Activated T-helper 17 cell treated with anti-CD3 and anti-CD28 coated beads, Interleukin-2, amount 50 U/mL, for 72 hours (primary cell): ENCODE measurements around the gene ANO1. TPM values are rescaled to one million over a fixed set of nuclear protein-coding genes. Genes with fewer than 3 reads are reported as not detected.
"Not testable (repeated sequence)": the region's sequence is repeated elsewhere in the genome, so short reads cannot be mapped to it uniquely, and the experiment has no call there.

Source experiments
- ATAC-seq: fragments of 150-1000 bp; cut with Tn5 transposase; replicated peaks from 2 replicates; pipeline ENCODE4 v1.10.0; 2021; ENCODE audit warnings: mild to moderate bottlenecking, moderate library complexity
- H3K27ac Mint-ChIP-seq: one replicate; pipeline ENCODE4 v1.8.0; 2022; ENCODE audit warnings: mixed read lengths
- H3K27me3 Mint-ChIP-seq: one replicate; pipeline ENCODE4 v1.8.0; 2022; ENCODE audit warnings: mixed read lengths
- H3K36me3 Mint-ChIP-seq: one replicate; pipeline ENCODE4 v1.8.0; 2022; ENCODE audit warnings: low read depth, mild to moderate bottlenecking, mixed read lengths
- H3K4me1 Mint-ChIP-seq: one replicate; pipeline ENCODE4 v1.8.0; 2022; ENCODE audit warnings: mixed read lengths
- H3K4me3 Mint-ChIP-seq: one replicate; pipeline ENCODE4 v1.8.0; 2022; ENCODE audit warnings: mild to moderate bottlenecking, mixed read lengths
- H3K9me3 Mint-ChIP-seq: one replicate; pipeline ENCODE4 v1.8.0; 2022; ENCODE audit warnings: mixed read lengths
- total RNA-seq, 2 donors: library from RNA; stranded (reverse); gene quantifications; one replicate each; pipeline ENCODE4 v1.2.3, GENCODE V29; 2022

ANO1 gene
- total RNA-seq, 2 donors from 2014 or later, result 0.09 to 0.11 TPM

DNA sequence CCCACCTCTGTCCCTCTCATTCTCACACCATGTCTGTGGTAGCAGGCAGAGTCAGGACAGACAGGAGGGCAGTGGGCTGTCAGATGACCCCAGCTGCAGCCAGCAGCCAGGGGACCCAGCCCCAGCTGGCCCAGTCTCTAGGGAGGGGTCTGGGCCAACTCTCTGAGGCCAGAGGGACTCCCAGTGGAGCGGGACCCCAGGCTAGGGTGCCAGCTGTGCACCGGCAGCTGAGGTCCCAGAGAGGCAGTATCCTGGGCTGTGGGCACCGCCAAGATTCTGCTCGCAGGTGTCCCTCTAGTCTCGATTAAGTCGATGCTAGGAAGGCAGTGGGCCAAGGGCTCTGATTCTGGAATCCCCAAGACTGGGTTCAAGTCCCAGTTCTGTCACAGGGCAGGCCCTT, 108.3 kb downstream of the ANO1 start:
- H3K27ac Mint-ChIP-seq, result no peak overlapping the region
- H3K4me1 Mint-ChIP-seq, result no peaks in the 10 kb centered on the region
- no peak overlapping the region for H3K4me3 Mint-ChIP-seq

DNA sequence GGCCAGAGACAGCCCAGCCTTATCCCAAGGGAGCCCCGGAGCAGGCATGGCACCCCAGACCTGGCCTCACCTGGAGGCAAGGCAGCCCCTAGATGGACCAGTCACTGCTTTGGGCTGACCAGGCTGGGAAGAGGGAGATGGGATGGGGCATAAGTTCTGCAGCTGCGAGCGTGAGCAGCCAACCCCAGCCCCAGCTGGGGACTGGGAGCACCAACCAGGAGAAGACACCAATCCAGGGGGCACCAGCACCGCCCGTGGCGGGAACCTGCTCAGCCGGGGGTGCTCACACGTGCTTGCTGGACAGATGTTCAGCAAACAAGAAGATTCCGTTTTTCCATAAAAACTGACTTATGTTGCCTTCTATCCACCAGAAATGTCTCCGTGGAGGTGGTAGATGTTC, 108.8 kb downstream of the ANO1 start:
- H3K27ac Mint-ChIP-seq, result no peak overlapping the region
- no peaks in the 10 kb centered on the region for H3K36me3 Mint-ChIP-seq
- no peak overlapping the region for H3K4me3 Mint-ChIP-seq
- no peaks in the 10 kb centered on the region for H3K27me3 Mint-ChIP-seq
- H3K4me1 Mint-ChIP-seq, result no peaks in the 10 kb centered on the region
- H3K9me3 Mint-ChIP-seq, result no peaks in the 10 kb centered on the region
- ATAC-seq, result no peak

More for the DNA sequence above, 108.3 kb downstream of the ANO1 start:
- no peaks in the 10 kb centered on the region for H3K9me3 Mint-ChIP-seq
- H3K27me3 Mint-ChIP-seq, result no peaks in the 10 kb centered on the region
- H3K36me3 Mint-ChIP-seq, result no peaks in the 10 kb centered on the region
- no peak for ATAC-seq

DNA sequence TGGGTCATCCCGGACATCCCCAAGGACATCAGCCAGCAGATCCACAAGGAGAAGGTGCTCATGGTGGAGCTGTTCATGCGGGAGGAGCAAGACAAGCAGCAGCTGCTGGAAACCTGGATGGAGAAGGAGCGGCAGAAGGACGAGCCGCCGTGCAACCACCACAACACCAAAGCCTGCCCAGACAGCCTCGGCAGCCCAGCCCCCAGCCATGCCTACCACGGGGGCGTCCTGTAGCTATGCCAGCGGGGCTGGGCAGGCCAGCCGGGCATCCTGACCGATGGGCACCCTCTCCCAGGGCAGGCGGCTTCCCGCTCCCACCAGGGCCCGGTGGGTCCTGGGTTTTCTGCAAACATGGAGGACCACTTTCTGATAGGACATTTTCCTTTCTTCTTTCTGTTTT, 109.7 kb downstream of the ANO1 start:
- H3K27ac Mint-ChIP-seq, result no peak overlapping the region
- no peak for ATAC-seq
- H3K9me3 Mint-ChIP-seq, result no peaks in the 10 kb centered on the region
- no peak overlapping the region for H3K4me3 Mint-ChIP-seq
- no peaks in the 10 kb centered on the region for H3K4me1 Mint-ChIP-seq
- no peaks in the 10 kb centered on the region for H3K27me3 Mint-ChIP-seq
- H3K36me3 Mint-ChIP-seq, result no peaks in the 10 kb centered on the region

DNA sequence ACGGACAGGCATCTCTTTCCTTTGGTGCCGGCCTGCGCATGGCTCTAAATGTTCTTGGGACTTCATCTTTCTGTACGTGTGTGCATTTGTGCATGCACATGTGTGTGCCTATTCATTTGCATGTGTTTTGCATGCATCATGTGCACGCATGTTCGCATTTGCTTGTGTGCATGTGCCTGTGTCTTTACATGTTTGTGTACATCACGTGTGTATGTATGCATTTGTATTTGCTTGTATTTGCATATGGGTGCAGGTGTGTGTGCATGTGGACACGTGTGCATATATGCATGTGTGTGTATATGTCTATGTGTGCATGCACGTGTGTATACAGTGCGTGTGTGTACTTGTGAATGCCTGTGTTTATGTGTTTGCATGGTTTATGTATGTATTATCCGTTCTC, 111.5 kb downstream of the ANO1 start:
- H3K4me3 Mint-ChIP-seq, result no peak overlapping the region
- no peaks in the 10 kb centered on the region for H3K9me3 Mint-ChIP-seq
- no peaks in the 10 kb centered on the region for H3K4me1 Mint-ChIP-seq
- no peaks in the 10 kb centered on the region for H3K36me3 Mint-ChIP-seq
- no peaks in the 10 kb centered on the region for H3K27me3 Mint-ChIP-seq
- no peak for ATAC-seq
- no peak overlapping the region for H3K27ac Mint-ChIP-seq

DNA sequence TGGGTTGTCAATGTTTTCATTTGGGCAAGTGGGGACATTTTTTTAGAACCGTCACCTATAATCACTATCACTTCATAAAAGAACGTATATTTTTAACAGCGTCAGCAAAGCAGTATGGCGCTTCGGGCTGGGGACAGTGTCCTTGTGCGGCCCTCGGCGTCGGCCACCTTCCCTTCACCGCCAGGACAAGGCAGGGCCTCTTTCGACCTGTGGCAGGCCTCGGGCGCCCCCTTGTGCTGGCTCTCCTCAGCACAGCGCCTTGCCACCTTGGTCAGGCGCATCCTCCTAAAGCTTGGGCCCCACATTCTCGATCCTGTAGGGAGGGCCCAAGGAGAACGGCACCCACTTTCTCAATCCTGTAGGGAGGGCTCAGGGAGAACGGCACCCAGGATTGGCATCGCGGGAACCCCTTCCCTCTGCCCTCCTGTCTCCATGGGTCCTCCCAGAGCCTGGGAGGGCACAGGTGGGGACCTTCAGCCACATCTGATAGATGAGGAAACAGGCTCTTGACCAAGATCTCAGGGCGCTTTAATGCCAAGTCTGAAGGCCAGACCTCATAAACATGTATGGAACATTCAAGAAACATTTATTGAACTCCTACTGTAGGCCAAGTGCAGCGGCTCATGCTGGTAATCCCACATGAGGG, 113.5 kb downstream of the ANO1 start:
- Mint-ChIP-seq H3K27me3 (peaks cover 4% of the 10 kb centered on the region), H3K36me3 (no peaks in the 10 kb centered on the region), H3K4me3 (no peak overlapping the region), H3K4me1 (no peaks in the 10 kb centered on the region), H3K9me3 (no peaks in the 10 kb centered on the region), H3K27ac (no peak overlapping the region)
- peak; percentile 79 for ATAC-seq

DNA sequence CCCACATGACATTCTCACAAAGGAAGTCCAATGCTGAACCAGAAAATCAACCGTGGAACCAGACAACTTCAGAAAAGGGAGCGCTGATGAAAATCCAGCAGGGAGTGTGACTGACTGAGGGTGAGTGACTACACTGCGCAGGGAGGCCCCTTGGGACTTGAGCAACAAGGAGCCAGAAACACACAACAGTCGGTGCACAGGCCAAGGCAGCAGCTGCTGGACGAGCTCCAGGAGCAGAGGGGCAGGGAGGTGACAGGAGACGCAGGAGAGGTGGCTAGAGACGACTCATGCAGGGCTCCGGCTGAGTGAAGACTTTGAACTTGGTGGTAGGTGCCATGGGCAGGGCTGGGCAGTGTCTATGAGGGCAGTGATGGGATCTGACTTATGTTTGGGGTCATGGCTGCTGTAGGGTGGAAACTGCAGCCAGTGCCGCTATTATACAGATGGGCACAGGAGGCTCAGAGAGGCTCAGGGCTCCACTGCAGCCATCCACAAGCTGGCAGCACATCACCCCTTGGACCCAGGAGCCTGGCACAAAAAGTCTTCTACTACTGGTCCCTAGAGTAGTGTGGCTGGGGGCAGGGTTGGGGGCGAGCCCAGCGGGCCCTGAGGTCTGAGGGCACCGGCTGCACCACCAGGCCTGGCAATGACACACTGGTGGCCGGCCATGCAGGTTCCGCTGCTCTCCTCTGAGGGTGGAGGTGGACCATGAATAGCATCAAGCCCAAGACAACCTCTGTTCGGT, 114.7 kb downstream of the ANO1 start:
- Mint-ChIP-seq H3K27me3 (peaks cover 4% of the 10 kb centered on the region), H3K9me3 (no peaks in the 10 kb centered on the region), H3K4me1 (no peaks in the 10 kb centered on the region), H3K36me3 (no peaks in the 10 kb centered on the region), H3K4me3 (no peak overlapping the region), H3K27ac (no peak overlapping the region)
- ATAC-seq, result no peak

DNA sequence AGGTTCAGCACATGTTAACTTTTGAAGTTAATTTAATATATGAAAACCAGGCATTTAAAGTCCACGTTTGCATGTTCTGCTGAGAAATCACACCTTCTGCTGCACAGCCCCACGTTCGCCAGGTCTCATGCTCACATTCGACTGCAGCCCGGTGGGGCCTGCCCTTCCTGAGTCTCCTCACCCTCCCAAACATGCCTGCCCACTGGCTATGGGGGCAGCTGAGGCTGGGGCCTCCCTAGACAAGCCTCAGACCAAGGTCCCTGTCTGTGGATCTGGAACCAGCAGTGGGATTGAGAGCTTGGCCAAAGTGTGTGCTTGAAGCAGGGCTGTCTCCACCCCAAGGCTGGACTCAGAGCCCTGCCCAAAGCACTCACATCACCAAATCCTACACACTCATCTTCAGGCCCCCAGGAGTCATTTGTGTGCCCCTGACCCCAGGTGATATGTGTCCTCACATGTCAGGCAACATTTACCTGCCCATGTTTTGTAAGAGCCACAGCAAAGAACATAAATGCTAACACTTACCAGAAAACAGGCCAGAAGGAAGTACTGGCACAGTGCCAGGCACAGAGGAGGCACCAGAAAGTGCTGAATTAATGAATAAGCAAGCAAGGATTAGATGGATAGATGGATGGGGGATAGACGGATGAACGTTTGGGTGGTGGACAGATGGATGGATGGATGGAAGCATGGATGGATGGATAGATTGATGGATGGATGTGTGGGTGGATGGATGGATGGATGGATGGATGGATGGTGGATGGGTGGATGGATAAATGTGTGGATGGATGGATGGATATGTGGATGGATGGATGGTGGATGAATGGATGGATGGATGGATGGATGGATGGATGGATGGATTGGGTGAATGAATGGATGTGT, 115.5 kb downstream of the ANO1 start:
- Mint-ChIP-seq H3K9me3 (no peaks in the 10 kb centered on the region), H3K27ac (no peak overlapping the region), H3K4me3 (no peak overlapping the region), H3K27me3 (peaks cover 4% of the 10 kb centered on the region), H3K36me3 (no peaks in the 10 kb centered on the region), H3K4me1 (no peaks in the 10 kb centered on the region)
- ATAC-seq, result no peak

DNA sequence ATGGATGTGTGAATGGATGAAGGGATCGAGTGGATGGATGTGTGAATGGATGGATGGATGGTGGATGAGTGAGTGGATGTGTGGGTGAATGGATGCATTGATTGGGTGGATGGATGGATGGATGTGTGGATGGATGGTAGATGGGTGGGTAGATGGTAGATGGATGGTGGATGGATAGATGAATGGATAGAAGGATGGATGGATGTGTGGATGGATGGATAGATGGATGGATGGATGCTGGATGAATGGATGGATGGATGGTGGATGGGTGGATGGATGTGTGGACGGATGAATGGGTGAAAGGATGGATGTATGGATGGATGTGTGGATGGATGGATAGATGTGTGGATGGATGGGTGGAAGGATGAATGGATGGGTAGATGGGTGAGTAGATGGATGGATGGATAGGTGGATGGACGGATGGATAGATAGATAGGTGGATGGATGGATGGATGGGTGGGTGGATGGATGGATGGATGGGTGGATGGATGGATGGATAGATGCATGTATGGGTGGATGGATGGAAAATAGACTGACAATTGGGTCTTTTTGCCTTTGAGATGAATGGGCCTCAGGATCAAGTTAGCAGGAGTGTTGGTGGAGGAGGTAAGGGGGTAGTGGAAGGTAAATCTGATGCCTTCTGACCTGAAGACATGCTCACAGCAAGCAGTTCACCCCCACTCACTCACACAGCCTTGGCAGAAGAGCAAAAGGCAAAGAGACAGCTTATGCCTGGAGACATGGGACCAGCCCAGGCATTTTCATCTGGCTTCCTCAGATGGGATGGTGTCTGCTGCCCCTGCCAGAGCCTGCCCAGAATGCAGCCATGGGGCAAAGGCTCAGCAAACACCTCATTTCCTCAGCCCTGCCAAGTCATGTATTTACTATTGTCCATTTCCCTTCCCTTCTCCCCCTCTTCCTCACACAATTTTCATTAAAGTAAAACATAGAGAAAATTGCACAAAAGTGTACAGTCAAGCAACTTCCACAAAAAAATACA, 117.0 kb downstream of the ANO1 start:
- Mint-ChIP-seq H3K27me3 (peaks cover 4% of the 10 kb centered on the region), H3K4me3 (no peak overlapping the region), H3K9me3 (no peaks in the 10 kb centered on the region), H3K27ac (no peak overlapping the region), H3K4me1 (no peaks in the 10 kb centered on the region), H3K36me3 (no peaks in the 10 kb centered on the region)
- no peak for ATAC-seq

DNA sequence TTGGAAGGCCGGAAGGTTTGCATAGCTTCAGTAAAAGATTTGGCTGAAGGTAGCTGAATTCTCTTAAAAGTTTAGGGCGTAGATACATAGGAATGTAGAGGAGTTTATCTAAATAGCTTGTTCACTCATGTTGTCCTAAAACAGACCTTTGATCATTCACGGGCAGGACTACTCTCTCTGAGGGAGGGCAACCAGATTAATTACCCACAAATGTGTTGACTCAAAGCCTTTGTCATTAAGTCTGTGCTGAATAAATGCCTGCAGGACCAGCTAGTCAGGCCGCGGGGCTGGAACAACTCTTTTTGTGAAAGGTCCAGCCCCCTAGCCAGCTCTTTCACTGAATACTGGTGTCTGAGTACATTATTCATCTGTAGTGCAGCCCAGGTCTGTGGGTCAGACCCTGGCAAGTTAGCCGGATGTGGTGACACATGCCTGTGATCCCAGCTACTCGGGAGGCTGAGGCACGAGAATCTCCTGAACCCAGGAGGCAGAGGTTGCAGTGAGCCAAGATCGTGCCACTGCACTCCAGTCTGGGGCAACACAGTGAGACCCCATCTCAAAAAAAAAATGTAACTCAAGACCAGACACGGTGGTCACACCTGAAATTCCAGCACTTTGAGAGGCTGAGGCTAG, 122.2 kb downstream of the ANO1 start:
- Mint-ChIP-seq H3K4me3 (no peak overlapping the region), H3K27ac (no peak overlapping the region), H3K36me3 (peaks cover 17% of the 10 kb centered on the region), H3K4me1 (peaks cover 7% of the 10 kb centered on the region), H3K27me3 (peaks cover 4% of the 10 kb centered on the region), H3K9me3 (no peaks in the 10 kb centered on the region)
- ATAC-seq, result no peak

DNA sequence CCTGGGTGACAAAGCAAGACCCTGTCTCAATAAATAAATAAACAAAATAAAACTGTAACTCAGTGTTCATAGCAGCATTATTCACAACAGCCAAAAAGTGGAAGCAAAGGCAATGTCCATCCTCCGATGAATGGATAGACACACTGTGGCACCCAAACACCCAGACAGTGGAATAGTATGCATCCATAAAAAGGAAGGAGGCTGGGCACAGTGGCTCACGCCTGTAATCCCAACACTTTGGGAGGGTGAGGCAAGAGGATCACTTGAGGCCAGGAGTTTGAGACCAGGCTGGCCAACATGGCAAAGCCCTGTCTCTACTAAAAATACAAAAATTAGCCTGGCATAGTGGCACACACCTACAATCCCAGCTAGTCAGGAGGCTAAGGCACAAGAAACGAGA, 122.9 kb downstream of the ANO1 start:
- Mint-ChIP-seq H3K4me3 (peak overlapping the region; percentile 40), H3K4me1 (peaks cover 14% of the 10 kb centered on the region), H3K36me3 (peaks cover 24% of the 10 kb centered on the region)
- not testable (repeated sequence) for ATAC-seq, H3K27ac Mint-ChIP-seq, H3K9me3 Mint-ChIP-seq, H3K27me3 Mint-ChIP-seq

DNA sequence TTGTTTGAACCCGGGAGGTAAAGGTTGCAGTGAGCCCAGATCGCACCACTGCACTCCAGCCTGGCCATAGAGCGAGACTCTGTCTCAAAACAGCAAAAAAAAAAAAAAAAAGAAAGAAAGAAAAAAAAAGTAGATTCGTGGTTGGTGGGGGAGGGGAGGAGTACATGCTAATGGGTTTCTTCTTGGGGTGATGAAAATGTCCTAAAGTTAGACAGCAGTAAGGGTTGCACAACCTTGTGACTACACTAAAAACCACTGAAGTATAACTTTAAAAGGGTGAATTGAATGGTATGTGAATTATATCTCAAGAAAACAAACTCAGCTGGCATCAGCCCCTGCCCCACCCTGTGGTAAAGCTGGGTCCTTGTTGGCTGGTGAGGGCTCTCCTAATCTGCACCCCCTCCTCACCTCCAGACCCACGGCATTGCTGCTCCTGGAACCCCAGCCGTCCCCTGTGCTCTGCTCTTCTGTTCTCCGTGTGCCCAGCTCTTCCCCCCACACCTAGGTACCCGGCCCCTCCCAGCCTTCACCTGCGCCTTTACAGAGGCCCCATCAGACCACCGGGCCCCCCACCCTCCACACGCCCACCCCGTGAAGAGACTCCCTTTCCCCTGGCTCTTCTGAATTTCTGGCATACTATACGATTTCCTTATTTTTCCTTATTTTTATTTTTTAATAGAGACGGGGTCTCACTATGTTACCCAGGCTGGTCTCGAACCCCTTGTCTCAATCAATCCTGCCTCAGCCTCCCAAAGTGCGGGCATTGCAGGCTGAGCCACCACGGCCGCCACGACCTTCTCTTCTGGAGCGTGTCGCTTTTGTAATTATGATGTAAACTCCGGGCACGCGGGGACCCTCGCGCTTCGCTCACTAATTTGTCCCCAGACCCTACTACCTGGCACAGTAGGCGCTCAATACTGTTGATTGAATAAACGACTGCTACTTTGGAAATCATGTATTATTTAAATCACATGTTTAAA, 124.1 kb downstream of the ANO1 start:
- no peaks in the 10 kb centered on the region for H3K9me3 Mint-ChIP-seq
- H3K36me3 Mint-ChIP-seq, result peaks cover 35% of the 10 kb centered on the region
- H3K27me3 Mint-ChIP-seq, result no peaks in the 10 kb centered on the region
- peaks cover 16% of the 10 kb centered on the region for H3K4me1 Mint-ChIP-seq
- peak overlapping the region; percentile 89 for H3K27ac Mint-ChIP-seq
- no peak for ATAC-seq
- H3K4me3 Mint-ChIP-seq, result peak overlapping the region; percentile 98

DNA sequence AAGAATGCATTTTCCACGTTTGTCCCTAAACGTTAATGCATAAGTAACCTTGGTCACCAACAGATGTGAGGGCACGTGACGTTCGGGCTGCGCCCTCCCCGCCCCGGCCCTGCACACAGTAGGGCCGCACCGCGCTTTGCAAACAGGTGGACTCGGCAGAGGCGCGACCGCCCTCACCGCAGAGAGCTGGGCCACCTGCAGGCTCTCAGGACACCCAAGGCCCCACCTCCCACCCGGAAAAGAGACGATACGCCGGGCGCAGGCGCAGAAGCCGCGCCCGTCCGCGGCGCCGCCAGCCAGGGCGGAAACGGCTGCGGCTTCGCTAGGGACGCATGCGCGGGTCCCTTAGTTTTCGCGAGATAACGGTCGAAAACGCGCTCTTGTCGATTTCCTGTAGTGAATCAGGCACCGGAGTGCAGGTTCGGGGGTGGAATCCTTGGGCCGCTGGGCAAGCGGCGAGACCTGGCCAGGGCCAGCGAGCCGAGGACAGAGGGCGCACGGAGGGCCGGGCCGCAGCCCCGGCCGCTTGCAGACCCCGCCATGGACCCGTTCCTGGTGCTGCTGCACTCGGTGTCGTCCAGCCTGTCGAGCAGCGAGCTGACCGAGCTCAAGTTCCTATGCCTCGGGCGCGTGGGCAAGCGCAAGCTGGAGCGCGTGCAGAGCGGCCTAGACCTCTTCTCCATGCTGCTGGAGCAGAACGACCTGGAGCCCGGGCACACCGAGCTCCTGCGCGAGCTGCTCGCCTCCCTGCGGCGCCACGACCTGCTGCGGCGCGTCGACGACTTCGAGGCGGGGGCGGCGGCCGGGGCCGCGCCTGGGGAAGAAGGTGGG, 125.0 kb downstream of the ANO1 start, which contains the start of gene FADD:
FADD (plus strand) TSS at position 377 of the 831 bp plus-strand sequence; CDS start at position 541, 164 bp downstream.
- peak; percentile 75 for ATAC-seq
- Mint-ChIP-seq H3K9me3 (no peaks in the 10 kb centered on the region), H3K27me3 (no peaks in the 10 kb centered on the region), H3K4me3 (peak within 1 kb of the TSS; percentile 98), H3K4me1 (peaks cover 16% of the 10 kb centered on the region), H3K36me3 (peaks cover 45% of the 10 kb centered on the region), H3K27ac (peak within 1 kb of the TSS; percentile 99)
